Transverse colon (tissue), 4 donors: ENCODE results near the gene CCDC39. TPM values are rescaled to one million over a fixed set of nuclear protein-coding genes. Genes with fewer than 3 reads are reported as not detected.

Source experiments
- DNase-seq: peaks from one replicate; pipeline ENCODE4 v3.0.0-alpha.2; 2019
- H3K27ac ChIP-seq, 4 donors: fragments of 200-600 bp; sonication (generic); 2 replicates each; pipeline ENCODE4 v1.5.1; 2016 to 2018; ENCODE audit warnings: inconsistent platforms in 4 of 4
- H3K27me3 ChIP-seq: fragments of 200-600 bp; sonication (generic); 2 replicates; pipeline ENCODE4 v1.5.1; 2017; ENCODE audit warnings: inconsistent platforms
- H3K36me3 ChIP-seq, 4 donors: fragments of 200-600 bp; sonication (generic); 2 replicates each; pipeline ENCODE4 v1.5.1; 2017 to 2019; ENCODE audit warnings: inconsistent platforms in 4 of 4
- H3K4me1 ChIP-seq, 4 donors: fragments of 200-600 bp; sonication (generic); 2 replicates each; pipeline ENCODE4 v1.5.1; 2017 to 2020; ENCODE audit warnings: inconsistent platforms in 4 of 4
- H3K4me3 ChIP-seq, 4 donors: fragments of 200-600 bp; sonication (generic); 1 replicate in 1 of 4; 2 replicates in 3 of 4; pipeline versions ENCODE4 v1.5.1 to v1.6.1; 2017 to 2019; ENCODE audit warnings: inconsistent platforms in 4 of 4
- H3K9me3 ChIP-seq, 2 donors: fragments of 200-600 bp; sonication (generic); 2 replicates each; pipeline ENCODE4 v1.5.1; 2017 to 2019; ENCODE audit warnings: inconsistent platforms in 2 of 2
- EP300 ChIP-seq: sonication (generic); formaldehyde crosslinking; IDR thresholded peaks from one replicate; pipeline ENCODE4 v1.6.1; 2017; ENCODE audit warnings: antibody characterized with exemption, low read depth
- POLR2A ChIP-seq: fragments of 450-650 bp; IDR thresholded peaks from one replicate; pipeline ENCODE4 v1.6.1; 2016; ENCODE audit warnings: antibody characterized with exemption, mild to moderate bottlenecking, moderate library complexity
- POLR2AphosphoS5 ChIP-seq, 3 donors: sonication (generic); formaldehyde crosslinking; IDR thresholded peaks; one replicate each; pipeline ENCODE4 v1.6.1; 2016; ENCODE audit warnings: antibody characterized with exemption in 3 of 3
- whole genome bisulfite sequencing, 2 donors: methylation state at CpG; one replicate each; pipeline ENCODE4 v1.1.5; 2018; ENCODE audit warnings: low coverage in 1 of 2; 5-methylcytosine and 5-hydroxymethylcytosine counted together
- in situ Hi-C, 4 donors: fragments of 200-750 bp; cut with MboI; loops; one replicate each; pipeline versions ENCODE4 v1.15.0 to v1.15.1; 2017; ENCODE audit warnings: low sequenced_read_pairs in 3 of 4, low pct_ligation_motif_present in 1 of 4, low pct_unique_long_range_greater_than_20kb in 1 of 4
- intact Hi-C: fragments of 100-400 bp; cut with DNase I; formaldehyde crosslinking; loops from one replicate; pipeline ENCODE4 v1.15.1; 2023; ENCODE audit warnings: low total_unique reads
- total RNA-seq, 4 donors: library from RNA; depleted of rRNA; stranded (reverse); fragments of >200 nt; gene quantifications; one replicate each; pipeline ENCODE4 v1.1.0, GENCODE V29; 2016
- TF ChIP-seq, protein P1 (sequence below), 5 experiments: fragments of 200-600 bp in 3 of 5; fragments of 450-650 bp in 2 of 5; sonication (generic) in 3 of 5; IDR thresholded peaks; 1 replicate in 2 of 5; 2 replicates in 3 of 5; pipeline ENCODE4 v1.5.1; 2016 to 2017; ENCODE audit warnings: antibody characterized with exemption in 5 of 5, inconsistent platforms in 3 of 5, mild to moderate bottlenecking in 2 of 5, moderate library complexity in 1 of 5

Gene CCDC39
- total RNA-seq, 4 donors from 2014 or later, result 0.27 TPM; not detected in 3

DNA sequence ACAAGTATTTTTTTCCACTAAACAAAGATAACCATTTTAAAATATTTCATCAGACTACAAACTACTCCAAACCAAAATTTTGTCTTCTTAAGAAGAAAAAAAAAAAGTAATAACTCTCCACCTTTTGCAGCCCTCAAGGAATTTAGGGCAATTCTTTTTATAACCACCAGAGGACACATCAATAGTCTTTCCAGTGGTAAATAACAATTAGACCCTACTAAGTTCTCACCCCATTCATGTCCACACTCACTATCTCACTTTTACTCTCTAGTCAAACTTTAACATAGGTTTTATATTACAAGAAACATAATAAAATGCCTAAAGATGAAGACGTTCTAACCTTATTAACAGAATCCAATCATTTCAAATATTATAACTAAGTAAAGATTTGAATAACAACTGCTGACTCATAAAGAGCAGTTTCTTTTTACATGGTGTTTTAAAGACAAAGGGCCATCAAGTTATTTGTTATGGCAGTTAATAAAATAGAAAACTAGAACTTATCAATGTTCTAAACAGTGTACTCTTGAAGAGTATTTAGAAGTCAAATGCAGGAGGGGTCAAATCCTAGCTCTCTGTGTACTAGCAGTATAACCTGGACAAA, 33.0 kb downstream of the CCDC39 start:
- H3K27ac ChIP-seq, result no peak overlapping the region
- intact Hi-C loops (no loop called here), in situ Hi-C loops (no loop called here)
- H3K4me3 ChIP-seq, result no peak overlapping the region
- no peak for DNase-seq
- TF ChIP-seq, protein P1, sequence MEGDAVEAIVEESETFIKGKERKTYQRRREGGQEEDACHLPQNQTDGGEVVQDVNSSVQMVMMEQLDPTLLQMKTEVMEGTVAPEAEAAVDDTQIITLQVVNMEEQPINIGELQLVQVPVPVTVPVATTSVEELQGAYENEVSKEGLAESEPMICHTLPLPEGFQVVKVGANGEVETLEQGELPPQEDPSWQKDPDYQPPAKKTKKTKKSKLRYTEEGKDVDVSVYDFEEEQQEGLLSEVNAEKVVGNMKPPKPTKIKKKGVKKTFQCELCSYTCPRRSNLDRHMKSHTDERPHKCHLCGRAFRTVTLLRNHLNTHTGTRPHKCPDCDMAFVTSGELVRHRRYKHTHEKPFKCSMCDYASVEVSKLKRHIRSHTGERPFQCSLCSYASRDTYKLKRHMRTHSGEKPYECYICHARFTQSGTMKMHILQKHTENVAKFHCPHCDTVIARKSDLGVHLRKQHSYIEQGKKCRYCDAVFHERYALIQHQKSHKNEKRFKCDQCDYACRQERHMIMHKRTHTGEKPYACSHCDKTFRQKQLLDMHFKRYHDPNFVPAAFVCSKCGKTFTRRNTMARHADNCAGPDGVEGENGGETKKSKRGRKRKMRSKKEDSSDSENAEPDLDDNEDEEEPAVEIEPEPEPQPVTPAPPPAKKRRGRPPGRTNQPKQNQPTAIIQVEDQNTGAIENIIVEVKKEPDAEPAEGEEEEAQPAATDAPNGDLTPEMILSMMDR (IDR thresholded peaks at IDR 0.05), result peak in 1 of 5 experiments; percentile 11
- TF ChIP-seq POLR2AphosphoS5 (IDR thresholded peaks at IDR 0.05), result no peak
- no peaks in the 10 kb centered on the region for H3K27me3 ChIP-seq
- H3K4me1 ChIP-seq, result no peaks in the 10 kb centered on the region
- no peaks in the 10 kb centered on the region for H3K36me3 ChIP-seq
- 15 to 23% methylated on average over 1 of the region's 1 CpG for WGBS, 2 donors
- H3K9me3 ChIP-seq, result no peaks in the 10 kb centered on the region

DNA sequence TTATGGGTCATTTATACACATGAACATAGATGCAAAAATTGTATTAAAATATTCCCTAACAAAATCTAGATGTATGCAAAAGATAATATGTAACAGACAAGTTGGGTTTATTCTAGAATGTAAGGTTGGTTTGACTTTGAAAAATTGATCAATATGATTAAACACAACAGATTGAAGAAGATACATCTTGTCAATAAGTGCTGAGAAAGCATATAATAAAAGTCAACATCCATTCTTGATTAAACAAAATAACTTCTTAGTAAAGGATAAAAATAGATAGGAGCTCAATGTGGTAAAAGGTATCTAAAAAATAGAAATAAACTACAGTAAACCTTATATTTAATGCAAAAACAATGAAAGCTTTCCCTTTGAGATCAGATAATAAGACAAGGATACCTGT, 38.3 kb downstream of the CCDC39 start:
- H3K9me3 ChIP-seq, result no peaks in the 10 kb centered on the region
- intact Hi-C loops, result no loop called here
- no peaks in the 10 kb centered on the region for H3K4me1 ChIP-seq
- no peaks in the 10 kb centered on the region for H3K27me3 ChIP-seq
- no peak overlapping the region for H3K4me3 ChIP-seq
- DNase-seq, result no peak
- TF ChIP-seq EP300 (no peak), POLR2AphosphoS5 (IDR thresholded peaks at IDR 0.05) (no peak), POLR2A (no peak)
- TF ChIP-seq, protein P1 (IDR thresholded peaks at IDR 0.05), result no peak
- in situ Hi-C loops, result no loop called here
- no peaks in the 10 kb centered on the region for H3K36me3 ChIP-seq
- no peak overlapping the region for H3K27ac ChIP-seq

DNA sequence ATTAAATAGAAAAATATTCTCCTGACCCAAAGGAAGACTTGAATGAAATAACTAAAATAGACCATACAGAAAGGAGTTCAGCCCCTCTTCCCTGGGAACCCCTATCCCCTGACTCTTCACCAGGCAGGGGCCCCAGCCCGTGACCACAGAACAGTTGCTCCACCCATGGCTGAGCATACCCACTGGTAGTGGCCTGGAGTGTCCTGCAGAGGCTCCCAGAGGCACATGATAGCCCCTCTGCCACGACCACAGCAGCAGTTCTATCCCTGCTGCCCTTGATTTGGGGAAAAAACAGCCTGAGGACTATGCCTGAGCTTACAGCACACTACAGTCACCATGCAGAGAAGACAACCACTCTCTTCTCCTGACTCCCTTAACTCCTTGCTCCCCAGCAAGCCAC, 45.6 kb downstream of the CCDC39 start:
- 19 to 29% methylated on average over 1 to 2 of the region's 2 CpGs for WGBS, 2 donors
- intact Hi-C loops (no loop called here), in situ Hi-C loops (no loop called here)
- Histone ChIP-seq H3K36me3 (no peaks in the 10 kb centered on the region), H3K27ac (no peak overlapping the region), H3K9me3 (no peaks in the 10 kb centered on the region), H3K4me3 (no peak overlapping the region), H3K4me1 (no peaks in the 10 kb centered on the region), H3K27me3 (peaks cover 23% of the 10 kb centered on the region)
- TF ChIP-seq POLR2AphosphoS5 (IDR thresholded peaks at IDR 0.05) (no peak), EP300 (no peak), POLR2A (no peak)
- TF ChIP-seq, protein P1 (IDR thresholded peaks at IDR 0.05), result no peak
- DNase-seq, result no peak

DNA sequence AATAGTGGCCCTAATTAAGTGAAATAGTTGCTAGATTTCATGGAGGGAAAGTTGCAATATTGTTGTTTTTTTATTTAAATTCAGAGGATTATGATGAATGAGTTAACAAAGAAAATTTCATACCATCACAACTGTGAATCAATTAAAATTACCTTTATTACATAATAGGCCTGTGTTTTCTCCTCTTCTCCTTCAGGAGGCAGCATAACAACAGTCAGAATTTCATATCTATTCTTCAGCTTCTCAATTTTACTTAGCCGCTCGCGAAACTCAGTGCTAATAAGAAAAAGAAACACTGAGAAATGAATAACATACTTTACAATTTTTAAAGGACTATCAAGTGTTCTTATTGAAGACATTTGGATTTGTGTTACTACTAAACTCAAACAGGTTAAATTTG, 48.0 kb downstream of the CCDC39 start:
- in situ Hi-C loops (no loop called here), intact Hi-C loops (no loop called here)
- H3K4me3 ChIP-seq, result no peak overlapping the region
- TF ChIP-seq POLR2AphosphoS5 (IDR thresholded peaks at IDR 0.05), result no peak
- TF ChIP-seq, protein P1 (IDR thresholded peaks at IDR 0.05), result no peak
- no peak for TF ChIP-seq POLR2A
- 85 to 90% methylated on average over 3 of the region's 3 CpGs for WGBS, 2 donors
- peaks cover 23% of the 10 kb centered on the region for H3K27me3 ChIP-seq
- H3K27ac ChIP-seq, result no peak overlapping the region
- H3K4me1 ChIP-seq, result no peaks in the 10 kb centered on the region
- no peaks in the 10 kb centered on the region for H3K9me3 ChIP-seq
- H3K36me3 ChIP-seq, result no peaks in the 10 kb centered on the region
- no peak for DNase-seq
